Thyroid gland (tissue), 4 donors: ENCODE results near the gene STAG2. TPM values are rescaled to one million over a fixed set of nuclear protein-coding genes. Genes with fewer than 3 reads are reported as not detected.
"Not testable (repeated sequence)": the region's sequence is repeated elsewhere in the genome, so short reads cannot be mapped to it uniquely, and the experiment has no call there.

Source experiments
- DNase-seq, 2 donors: peaks; one replicate each; pipeline ENCODE4 v3.0.0-alpha.2; 2019
- H3K27ac ChIP-seq, 3 donors: fragments of 200-600 bp; sonication (generic); 1 replicate in 2 of 3; 2 replicates in 1 of 3; pipeline ENCODE4 v1.5.1; 2016 to 2019; ENCODE audit warnings: mild to moderate bottlenecking in 1 of 3, moderate library complexity in 1 of 3
- H3K27me3 ChIP-seq: fragments of 200-600 bp; sonication (generic); one replicate; pipeline ENCODE4 v1.5.1; 2019
- H3K36me3 ChIP-seq, 2 donors: fragments of 200-600 bp; sonication (generic); one replicate each; pipeline ENCODE4 v1.5.1; 2016 to 2019
- H3K4me1 ChIP-seq, 2 donors: fragments of 200-600 bp; sonication (generic); one replicate each; pipeline ENCODE4 v1.5.1; 2017 to 2019
- H3K4me3 ChIP-seq, 3 donors: fragments of 200-600 bp; sonication (generic); replicated peaks in 1 of 3; 1 replicate in 2 of 3; 2 replicates in 1 of 3; pipeline ENCODE4 v1.5.1; 2016; ENCODE audit warnings: mild to moderate bottlenecking in 1 of 3
- H3K9me3 ChIP-seq: fragments of 200-600 bp; sonication (generic); one replicate; pipeline ENCODE4 v1.5.1; 2017
- POLR2A ChIP-seq, 2 donors: fragments of 450-650 bp; IDR thresholded peaks; one replicate each; pipeline ENCODE4 v1.6.1; 2017; ENCODE audit warnings: antibody characterized with exemption in 2 of 2, mild to moderate bottlenecking in 2 of 2, moderate library complexity in 1 of 2
- WGBS, 2 donors: methylation state at CpG; one replicate each; pipeline ENCODE4 v1.1.5; 2017; 5-methylcytosine and 5-hydroxymethylcytosine counted together
- intact Hi-C: fragments of 100-400 bp; cut with DNase I; formaldehyde crosslinking; loops from one replicate; pipeline ENCODE4 v1.15.1; 2023
- total RNA-seq, 4 donors: library from RNA; depleted of rRNA; stranded (reverse); fragments of >200 nt; gene quantifications; one replicate each; pipeline ENCODE4 v1.2.3, GENCODE V29; 2016
- TF ChIP-seq, protein P1 (sequence below), 6 experiments: fragments of 200-600 bp in 3 of 6; fragments of 450-650 bp in 3 of 6; sonication (generic) in 3 of 6; IDR thresholded peaks; one replicate each; pipeline ENCODE4 v1.5.1; 2016 to 2019; ENCODE audit warnings: antibody characterized with exemption in 6 of 6, mild to moderate bottlenecking in 2 of 6, inconsistent platforms in 1 of 6, moderate library complexity in 1 of 6

Gene STAG2
- total RNA-seq, 4 donors from 2014 or later, result 88.0 to 108 (median 104) TPM

DNA sequence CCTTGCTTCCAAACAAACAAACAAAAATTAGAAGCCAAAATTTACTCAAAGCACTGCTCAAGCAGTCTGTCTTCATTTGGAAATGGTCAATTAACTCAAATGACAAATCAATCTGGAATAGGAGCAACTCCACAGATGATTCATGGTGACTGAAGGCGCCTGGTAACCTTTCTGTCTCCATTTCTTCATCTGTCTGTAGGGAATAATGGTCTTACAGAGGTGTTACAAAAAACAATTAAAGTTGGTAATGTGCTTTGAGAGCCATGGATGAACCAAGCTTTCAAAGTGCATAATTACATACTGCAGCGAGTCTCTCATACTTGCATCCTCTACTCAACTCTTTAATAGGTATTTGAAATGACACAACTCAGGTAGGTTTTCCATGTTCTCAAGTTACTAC is 38.3 kb upstream of the STAG2 start:
- TF ChIP-seq POLR2A (IDR thresholded peaks at IDR 0.05), result no peak
- TF ChIP-seq, protein P1, sequence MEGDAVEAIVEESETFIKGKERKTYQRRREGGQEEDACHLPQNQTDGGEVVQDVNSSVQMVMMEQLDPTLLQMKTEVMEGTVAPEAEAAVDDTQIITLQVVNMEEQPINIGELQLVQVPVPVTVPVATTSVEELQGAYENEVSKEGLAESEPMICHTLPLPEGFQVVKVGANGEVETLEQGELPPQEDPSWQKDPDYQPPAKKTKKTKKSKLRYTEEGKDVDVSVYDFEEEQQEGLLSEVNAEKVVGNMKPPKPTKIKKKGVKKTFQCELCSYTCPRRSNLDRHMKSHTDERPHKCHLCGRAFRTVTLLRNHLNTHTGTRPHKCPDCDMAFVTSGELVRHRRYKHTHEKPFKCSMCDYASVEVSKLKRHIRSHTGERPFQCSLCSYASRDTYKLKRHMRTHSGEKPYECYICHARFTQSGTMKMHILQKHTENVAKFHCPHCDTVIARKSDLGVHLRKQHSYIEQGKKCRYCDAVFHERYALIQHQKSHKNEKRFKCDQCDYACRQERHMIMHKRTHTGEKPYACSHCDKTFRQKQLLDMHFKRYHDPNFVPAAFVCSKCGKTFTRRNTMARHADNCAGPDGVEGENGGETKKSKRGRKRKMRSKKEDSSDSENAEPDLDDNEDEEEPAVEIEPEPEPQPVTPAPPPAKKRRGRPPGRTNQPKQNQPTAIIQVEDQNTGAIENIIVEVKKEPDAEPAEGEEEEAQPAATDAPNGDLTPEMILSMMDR (IDR thresholded peaks at IDR 0.05), result no peak
- no peak for DNase-seq
- intact Hi-C loops, result no loop called here
- no peaks in the 10 kb centered on the region for H3K27me3 ChIP-seq
- H3K9me3 ChIP-seq, result no peaks in the 10 kb centered on the region
- WGBS, 2 donors, result 93 to 98% methylated on average over 2 of the region's 2 CpGs
- H3K4me1 ChIP-seq, result no peaks in the 10 kb centered on the region
- no peak overlapping the region for H3K4me3 ChIP-seq
- no peaks in the 10 kb centered on the region for H3K36me3 ChIP-seq
- H3K27ac ChIP-seq, result no peak overlapping the region

DNA sequence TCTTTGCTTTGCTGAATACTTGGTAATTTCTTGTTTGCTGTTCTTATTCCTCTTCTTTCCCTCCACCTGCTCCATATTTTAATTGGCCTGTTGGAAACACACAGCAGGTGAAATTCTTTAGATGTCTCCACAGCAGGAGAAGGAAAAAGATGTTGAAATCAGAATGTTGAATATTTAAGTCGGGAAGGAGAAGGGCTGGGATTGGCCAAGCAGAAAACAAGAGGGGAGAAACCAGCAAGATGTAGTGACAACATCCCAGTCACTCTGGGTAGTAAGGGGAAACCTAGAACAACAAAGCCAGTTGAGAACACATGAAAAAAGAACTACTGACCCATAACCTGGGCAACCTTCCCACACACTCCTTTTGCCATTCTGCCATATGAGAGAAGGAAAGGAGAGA is 37.3 kb upstream of the STAG2 start:
- no peak for TF ChIP-seq POLR2A (IDR thresholded peaks at IDR 0.05)
- TF ChIP-seq, protein P1 (IDR thresholded peaks at IDR 0.05), result no peak
- intact Hi-C loops, result no loop called here

GRCh38 chrX:123927845-123928244 is 33.7 kb upstream of the STAG2 start:
- Histone ChIP-seq H3K9me3 (no peaks in the 10 kb centered on the region), H3K27ac (no peak overlapping the region), H3K27me3 (no peaks in the 10 kb centered on the region), H3K4me1 (no peaks in the 10 kb centered on the region), H3K36me3 (no peaks in the 10 kb centered on the region), H3K4me3 (no peak overlapping the region)
- TF ChIP-seq, protein P1 (IDR thresholded peaks at IDR 0.05), result no peak
- no peak for TF ChIP-seq POLR2A (IDR thresholded peaks at IDR 0.05)
- no peak for DNase-seq
- 53 to 88% methylated on average over 1 to 2 of the region's 2 CpGs for WGBS, 2 donors
- intact Hi-C loops, result no loop called here

More for the DNA sequence above, 37.3 kb upstream of the STAG2 start:
- peak; percentile 55 to 59 for DNase-seq
- H3K36me3 ChIP-seq, result no peaks in the 10 kb centered on the region
- H3K9me3 ChIP-seq, result no peaks in the 10 kb centered on the region
- peak overlapping the region in 1 of 3 donors; percentile 50 for H3K27ac ChIP-seq
- WGBS, 2 donors, result 28 to 30% methylated on average over 1 of the region's 1 CpG
- H3K4me1 ChIP-seq, result no peaks in the 10 kb centered on the region
- H3K27me3 ChIP-seq, result no peaks in the 10 kb centered on the region
- no peak overlapping the region for H3K4me3 ChIP-seq

- intact Hi-C loops, DNase-seq, H3K36me3 ChIP-seq, H3K27me3 ChIP-seq, H3K9me3 ChIP-seq, H3K27ac ChIP-seq, H3K4me3 ChIP-seq, H3K4me1 ChIP-seq: not testable (repeated sequence)
- 71 to 75% methylated on average over 1 to 2 of the region's 2 CpGs for WGBS, 2 donors
These were observed 29.5 kb upstream of the STAG2 start for GRCh38 chrX:123932055-123932454.

GRCh38 chrX:123943074-123943473 is 18.4 kb upstream of the STAG2 start:
- H3K36me3 ChIP-seq, result no peaks in the 10 kb centered on the region
- 0 to 89% methylated on average over 1 of the region's 1 CpG for WGBS, 2 donors
- no peaks in the 10 kb centered on the region for H3K9me3 ChIP-seq
- intact Hi-C loops, result no loop called here
- H3K27ac ChIP-seq, result no peak overlapping the region
- no peaks in the 10 kb centered on the region for H3K27me3 ChIP-seq
- H3K4me1 ChIP-seq, result no peaks in the 10 kb centered on the region
- DNase-seq, result no peak
- TF ChIP-seq POLR2A (IDR thresholded peaks at IDR 0.05), result no peak
- TF ChIP-seq, protein P1 (IDR thresholded peaks at IDR 0.05), result no peak
- no peak overlapping the region for H3K4me3 ChIP-seq

DNA sequence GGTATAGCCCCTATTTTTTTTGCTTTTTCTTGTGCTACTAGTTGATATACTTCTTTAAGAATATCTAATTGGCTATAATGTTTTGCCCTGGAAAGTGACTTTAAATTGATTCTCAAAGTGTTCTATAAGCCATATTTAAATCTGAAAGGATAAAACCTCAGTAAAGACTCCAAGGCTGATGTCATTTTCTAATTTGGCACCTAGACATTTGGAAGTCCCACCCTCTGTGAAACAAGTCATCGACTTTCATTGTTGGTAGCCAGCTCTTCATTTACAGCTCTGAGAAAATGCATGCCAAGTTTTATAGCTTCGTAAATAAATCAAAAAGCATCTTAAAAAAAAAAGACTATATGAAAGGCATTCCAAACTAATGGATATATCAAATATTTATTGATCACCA is 18.0 kb upstream of the STAG2 start:
- intact Hi-C loops, result no loop called here
- DNase-seq, result no peak
- H3K4me1 ChIP-seq, result no peaks in the 10 kb centered on the region
- no peaks in the 10 kb centered on the region for H3K9me3 ChIP-seq
- H3K27me3 ChIP-seq, result no peaks in the 10 kb centered on the region
- TF ChIP-seq, protein P1 (IDR thresholded peaks at IDR 0.05), result no peak
- TF ChIP-seq POLR2A (IDR thresholded peaks at IDR 0.05), result no peak
- WGBS, 2 donors, result 74 to 83% methylated on average over 2 of the region's 2 CpGs
- no peak overlapping the region for H3K4me3 ChIP-seq
- H3K36me3 ChIP-seq, result no peaks in the 10 kb centered on the region
- no peak overlapping the region for H3K27ac ChIP-seq
